DMS 273 treated with DMSO at 0.1 percent for 48 hours (cell line): Measurements from ENCODE around the gene EPB41L3.

Experiments used
- DNase-seq: peaks from one replicate; lab custom pipeline; 2025; lab: John Stamatoyannopoulos, UW

Gene EPB41L3

GRCh38 chr18:5414546-5414945, 129.3 kb downstream of the EPB41L3 start:
- no peak for DNase-seq

GRCh38 chr18:5413447-5413846, 130.3 kb downstream of the EPB41L3 start:
- no peak for DNase-seq

GRCh38 chr18:5410582-5410981, 133.2 kb downstream of the EPB41L3 start:
- no peak for DNase-seq

- DNase-seq: no peak
These were observed 145.5 kb downstream of the EPB41L3 start for GRCh38 chr18:5398269-5398668.

GRCh38 chr18:5397102-5397501, 146.7 kb downstream of the EPB41L3 start:
- no peak for DNase-seq

- no peak for DNase-seq
These were observed 147.8 kb downstream of the EPB41L3 start for GRCh38 chr18:5395860-5396448.

GRCh38 chr18:5393779-5394178, 150.0 kb downstream of the EPB41L3 start:
- no peak for DNase-seq

GRCh38 chr18:5391409-5391808, 152.4 kb downstream of the EPB41L3 start:
- no peak for DNase-seq

- no peak for DNase-seq
These were observed 154.4 kb downstream of the EPB41L3 start for GRCh38 chr18:5389356-5389755.

- no peak for DNase-seq
These were observed 154.9 kb downstream of the EPB41L3 start for GRCh38 chr18:5388896-5389295.

- no peak for DNase-seq
These were observed 163.2 kb downstream of the EPB41L3 start for GRCh38 chr18:5380586-5380985.

- DNase-seq: no peak
These were observed 166.8 kb downstream of the EPB41L3 start for GRCh38 chr18:5376986-5377385.

GRCh38 chr18:5370332-5370731, 173.5 kb downstream of the EPB41L3 start:
- no peak for DNase-seq

- no peak for DNase-seq
These were observed 174.3 kb downstream of the EPB41L3 start for GRCh38 chr18:5369513-5369912.

- no peak for DNase-seq
These were observed 178.4 kb downstream of the EPB41L3 start for GRCh38 chr18:5365443-5365842.

- no peak for DNase-seq
These were observed 193.2 kb downstream of the EPB41L3 start for GRCh38 chr18:5350636-5351035.
